Peyer's patch (tissue), 4 donors: ENCODE results near the gene SLC23A2. TPM values are rescaled to one million over a fixed set of nuclear protein-coding genes. Genes with fewer than 3 reads are reported as not detected.

Experiments
- DNase-seq, 3 donors: peaks; one replicate each; pipeline ENCODE4 v3.0.0-alpha.2; 2017 to 2019
- H3K27ac ChIP-seq, 4 donors: fragments of 200-600 bp; sonication (generic); one replicate each; pipeline ENCODE4 v1.5.1; 2016 to 2019
- H3K27me3 ChIP-seq, 2 donors: fragments of 200-600 bp; sonication (generic); one replicate each; pipeline ENCODE4 v1.5.1; 2019
- H3K36me3 ChIP-seq, 3 donors: fragments of 200-600 bp; sonication (generic); one replicate each; pipeline ENCODE4 v1.5.1; 2016 to 2019
- H3K4me1 ChIP-seq, 4 donors: fragments of 200-600 bp; sonication (generic); one replicate each; pipeline ENCODE4 v1.5.1; 2016 to 2019
- H3K4me3 ChIP-seq, 4 donors: fragments of 200-600 bp; sonication (generic); 1 replicate in 3 of 4; 2 replicates in 1 of 4; pipeline ENCODE4 v1.5.1; 2016 to 2019; ENCODE audit warnings: mild to moderate bottlenecking in 1 of 4
- H3K9me3 ChIP-seq, 4 donors: fragments of 200-600 bp; sonication (generic); one replicate each; pipeline ENCODE4 v1.5.1; 2016 to 2019; ENCODE audit warnings: mild to moderate bottlenecking in 1 of 4
- CTCF ChIP-seq, 6 experiments: fragments of 450-650 bp in 4 of 6; fragments of 200-600 bp in 2 of 6; sonication (generic) in 1 of 6; IDR thresholded peaks; one replicate each; pipeline ENCODE4 v1.5.1; 2017 to 2019; ENCODE audit warnings: antibody characterized with exemption in 6 of 6, mild to moderate bottlenecking in 3 of 6, moderate library complexity in 1 of 6
- POLR2A ChIP-seq, 2 donors: fragments of 450-650 bp; IDR thresholded peaks; one replicate each; pipeline ENCODE4 v1.5.1; 2017; ENCODE audit warnings: antibody characterized with exemption in 2 of 2, mild to moderate bottlenecking in 2 of 2, moderate library complexity in 2 of 2
- total RNA-seq, 4 donors: library from RNA; depleted of rRNA; stranded (reverse); fragments of >200 nt; gene quantifications; one replicate each; pipeline ENCODE4 v1.1.0, GENCODE V29; 2016

The SLC23A2 gene
- total RNA-seq, 4 donors from 2014 or later, result 4.2 to 18.2 (median 11.0) TPM

GRCh38 chr20:4946986-4947385, 54.3 kb downstream of the SLC23A2 start:
- Histone ChIP-seq H3K27ac (no peak overlapping the region), H3K36me3 (no peaks in the 10 kb centered on the region), H3K4me1 (no peaks in the 10 kb centered on the region), H3K27me3 (no peaks in the 10 kb centered on the region), H3K4me3 (no peak overlapping the region), H3K9me3 (no peaks in the 10 kb centered on the region)
- no peak for TF ChIP-seq POLR2A (IDR thresholded peaks at IDR 0.05)
- no peak for TF ChIP-seq CTCF (IDR thresholded peaks at IDR 0.05)
- DNase-seq, result peak in 2 of 3 donors; percentile 39 to 50

- H3K4me1 ChIP-seq, result no peaks in the 10 kb centered on the region
- no peak overlapping the region for H3K4me3 ChIP-seq
- H3K27ac ChIP-seq, result no peak overlapping the region
- H3K36me3 ChIP-seq, result no peaks in the 10 kb centered on the region
- TF ChIP-seq POLR2A (IDR thresholded peaks at IDR 0.05) (no peak), CTCF (IDR thresholded peaks at IDR 0.05) (no peak)
- H3K9me3 ChIP-seq, result no peaks in the 10 kb centered on the region
- no peak for DNase-seq
- H3K27me3 ChIP-seq, result no peaks in the 10 kb centered on the region
These were observed 54.7 kb downstream of the SLC23A2 start for GRCh38 chr20:4946585-4946984.

- Histone ChIP-seq H3K4me3 (no peak overlapping the region), H3K4me1 (no peaks in the 10 kb centered on the region), H3K27ac (no peak overlapping the region), H3K27me3 (no peaks in the 10 kb centered on the region), H3K36me3 (no peaks in the 10 kb centered on the region), H3K9me3 (no peaks in the 10 kb centered on the region)
- DNase-seq, result peak in 1 of 3 donors; percentile 10
- no peak for TF ChIP-seq POLR2A (IDR thresholded peaks at IDR 0.05)
- TF ChIP-seq CTCF (IDR thresholded peaks at IDR 0.05), result no peak
These were observed 56.6 kb downstream of the SLC23A2 start for GRCh38 chr20:4944518-4945313.

- H3K27me3 ChIP-seq, result no peaks in the 10 kb centered on the region
- no peak for DNase-seq
- no peak overlapping the region for H3K27ac ChIP-seq
- no peaks in the 10 kb centered on the region for H3K4me1 ChIP-seq
- H3K9me3 ChIP-seq, result no peaks in the 10 kb centered on the region
- TF ChIP-seq CTCF (IDR thresholded peaks at IDR 0.05) (no peak), POLR2A (IDR thresholded peaks at IDR 0.05) (no peak)
- no peaks in the 10 kb centered on the region for H3K36me3 ChIP-seq
- H3K4me3 ChIP-seq, result no peak overlapping the region
These were observed 59.0 kb downstream of the SLC23A2 start for GRCh38 chr20:4942331-4942730.

- no peak for DNase-seq
- Histone ChIP-seq H3K36me3 (no peaks in the 10 kb centered on the region), H3K9me3 (no peaks in the 10 kb centered on the region), H3K4me3 (no peak overlapping the region), H3K4me1 (no peaks in the 10 kb centered on the region), H3K27me3 (no peaks in the 10 kb centered on the region), H3K27ac (no peak overlapping the region)
- TF ChIP-seq CTCF (IDR thresholded peaks at IDR 0.05) (no peak), POLR2A (IDR thresholded peaks at IDR 0.05) (no peak)
These were observed 63.6 kb downstream of the SLC23A2 start for GRCh38 chr20:4937407-4938319.
